GM20000 (cell line): ENCODE measurements around the gene SPACA9.

ENCODE experiments used
- DNase-seq: peaks from one replicate; pipeline ENCODE4 v3.0.0; 2012; ENCODE audit warnings: low spot score
- TF ChIP-seq, protein P1 (sequence below): IDR thresholded peaks from 2 replicates; pipeline ENCODE4 v1.5.1; 2012; ENCODE audit warnings: mild to moderate bottlenecking, control low read depth; ENCODE audit errors: extremely low read depth, missing control alignments

SPACA9 gene

DNA sequence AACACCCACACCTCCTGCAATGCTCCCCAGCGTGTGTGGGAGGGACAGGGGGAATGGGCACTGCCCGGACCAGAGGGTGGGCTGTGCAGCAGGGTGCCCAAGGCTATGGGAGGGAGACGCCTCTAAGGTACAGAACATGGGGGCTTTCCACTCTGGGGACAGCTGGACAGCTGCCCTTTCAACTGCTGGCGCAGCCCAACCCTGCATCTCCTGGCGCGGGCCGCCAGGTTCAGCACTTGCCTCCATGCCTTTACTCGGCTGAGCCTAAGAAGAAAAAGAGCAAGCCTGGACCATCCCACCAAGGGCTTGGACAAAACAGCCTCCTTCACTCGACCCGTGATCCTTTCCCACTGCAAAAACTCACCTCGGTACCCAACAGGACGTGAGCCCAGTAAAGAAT is 15.6 kb upstream of the SPACA9 start:
- DNase-seq = no peak
- TF ChIP-seq, protein P1, sequence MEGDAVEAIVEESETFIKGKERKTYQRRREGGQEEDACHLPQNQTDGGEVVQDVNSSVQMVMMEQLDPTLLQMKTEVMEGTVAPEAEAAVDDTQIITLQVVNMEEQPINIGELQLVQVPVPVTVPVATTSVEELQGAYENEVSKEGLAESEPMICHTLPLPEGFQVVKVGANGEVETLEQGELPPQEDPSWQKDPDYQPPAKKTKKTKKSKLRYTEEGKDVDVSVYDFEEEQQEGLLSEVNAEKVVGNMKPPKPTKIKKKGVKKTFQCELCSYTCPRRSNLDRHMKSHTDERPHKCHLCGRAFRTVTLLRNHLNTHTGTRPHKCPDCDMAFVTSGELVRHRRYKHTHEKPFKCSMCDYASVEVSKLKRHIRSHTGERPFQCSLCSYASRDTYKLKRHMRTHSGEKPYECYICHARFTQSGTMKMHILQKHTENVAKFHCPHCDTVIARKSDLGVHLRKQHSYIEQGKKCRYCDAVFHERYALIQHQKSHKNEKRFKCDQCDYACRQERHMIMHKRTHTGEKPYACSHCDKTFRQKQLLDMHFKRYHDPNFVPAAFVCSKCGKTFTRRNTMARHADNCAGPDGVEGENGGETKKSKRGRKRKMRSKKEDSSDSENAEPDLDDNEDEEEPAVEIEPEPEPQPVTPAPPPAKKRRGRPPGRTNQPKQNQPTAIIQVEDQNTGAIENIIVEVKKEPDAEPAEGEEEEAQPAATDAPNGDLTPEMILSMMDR = no peak

DNA sequence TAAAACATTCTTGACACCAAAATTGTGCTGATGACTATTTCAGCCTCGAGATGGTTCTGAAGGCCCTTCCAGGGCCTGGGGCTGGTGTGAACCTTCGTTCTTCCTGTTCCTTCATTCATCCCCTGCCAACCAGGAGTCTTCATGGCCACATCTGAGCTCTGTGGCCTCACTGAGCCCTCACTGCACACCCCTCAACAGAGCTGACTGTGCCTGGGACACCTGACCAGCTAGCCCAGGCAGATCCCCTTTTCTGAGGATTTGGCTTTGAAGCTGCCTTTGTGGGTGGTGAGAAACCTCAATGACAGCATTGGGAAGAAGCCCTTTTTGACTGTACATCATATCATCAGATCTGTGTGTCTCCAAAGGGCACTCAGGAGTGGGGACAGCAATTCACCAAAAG is 14.4 kb upstream of the SPACA9 start:
- no peak for DNase-seq
- TF ChIP-seq, protein P1 = no peak

DNA sequence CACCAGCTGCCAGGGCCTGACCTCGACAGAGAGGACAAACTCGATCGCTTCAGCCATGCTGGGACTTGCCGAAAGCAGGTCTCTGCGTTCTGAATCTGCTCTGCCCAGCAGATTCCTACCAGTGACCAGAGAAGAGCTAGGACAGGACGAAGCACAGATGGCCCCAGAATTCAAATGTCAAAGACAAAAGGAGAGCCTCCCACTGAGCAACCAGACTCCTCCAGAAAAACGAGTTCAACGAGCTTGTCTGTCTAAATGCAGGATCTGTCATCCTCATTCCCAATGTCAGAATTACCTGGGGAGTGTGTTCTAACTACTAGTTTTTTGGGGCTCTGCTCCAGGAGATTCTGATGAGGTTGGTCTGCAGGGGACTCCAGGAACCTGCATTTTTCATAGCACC is 14.0 kb upstream of the SPACA9 start:
- TF ChIP-seq, protein P1 = no peak
- no peak for DNase-seq

DNA sequence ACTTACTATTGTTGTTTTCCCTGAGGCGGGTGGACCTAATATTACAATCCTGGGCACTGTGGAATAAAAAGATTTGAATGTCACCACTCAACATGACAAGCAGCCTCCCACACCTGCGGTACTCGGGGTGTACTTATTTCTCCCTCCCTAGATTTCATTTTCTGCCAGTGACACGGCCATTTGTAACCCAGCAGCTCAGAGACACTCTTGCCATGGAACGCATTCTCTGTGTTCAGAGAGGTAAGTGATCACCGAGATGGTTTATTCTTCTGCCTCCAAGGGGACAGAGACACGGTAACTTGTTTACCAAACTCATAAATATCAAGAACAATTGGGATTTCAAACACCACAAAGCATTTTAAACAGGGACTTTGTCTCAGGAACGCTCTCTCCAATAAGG is 11.8 kb upstream of the SPACA9 start:
- DNase-seq = no peak
- TF ChIP-seq, protein P1 = no peak

DNA sequence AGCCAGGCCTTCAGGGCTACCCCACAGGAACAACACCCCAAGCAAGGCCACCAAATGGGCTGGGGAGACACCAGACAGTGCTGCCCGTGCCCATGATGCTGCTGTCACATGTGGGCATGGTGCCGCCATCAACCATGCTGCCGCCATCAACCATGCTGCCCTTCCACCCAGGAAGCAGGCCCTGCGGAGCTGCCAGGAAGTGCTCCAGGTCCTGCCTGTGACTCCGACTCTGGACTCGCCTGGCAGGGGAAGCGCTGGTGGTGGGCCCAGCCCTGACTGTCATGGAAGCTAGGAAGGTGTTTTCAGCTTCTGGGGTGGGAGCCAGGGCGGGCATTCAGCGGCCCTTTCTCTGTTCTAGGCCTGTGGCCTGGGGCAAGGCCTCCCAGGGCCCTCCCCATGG is 9.4 kb upstream of the SPACA9 start:
- TF ChIP-seq, protein P1 = no peak
- DNase-seq = no peak

DNA sequence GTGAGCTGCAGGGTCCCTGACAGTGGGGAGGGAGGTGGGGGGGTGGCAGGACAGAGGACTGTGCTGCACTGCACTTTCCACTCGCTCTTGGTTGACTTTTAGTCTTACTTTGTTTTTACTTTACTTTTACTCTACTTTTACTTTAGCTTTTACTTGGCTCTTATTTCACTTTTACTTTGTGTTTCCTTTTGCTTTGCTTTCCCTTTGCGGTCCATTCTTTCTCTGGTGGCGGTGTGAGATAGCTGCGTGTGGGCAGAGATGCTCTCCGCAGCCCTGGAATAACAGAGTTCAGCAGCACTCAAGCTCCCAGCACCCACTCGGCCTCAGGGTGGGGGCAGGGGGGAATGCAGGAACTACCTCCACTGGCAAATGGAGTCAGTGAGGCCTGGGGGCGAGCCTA is 5.3 kb upstream of the SPACA9 start:
- TF ChIP-seq, protein P1 = no peak
- DNase-seq = peak; percentile 47

DNA sequence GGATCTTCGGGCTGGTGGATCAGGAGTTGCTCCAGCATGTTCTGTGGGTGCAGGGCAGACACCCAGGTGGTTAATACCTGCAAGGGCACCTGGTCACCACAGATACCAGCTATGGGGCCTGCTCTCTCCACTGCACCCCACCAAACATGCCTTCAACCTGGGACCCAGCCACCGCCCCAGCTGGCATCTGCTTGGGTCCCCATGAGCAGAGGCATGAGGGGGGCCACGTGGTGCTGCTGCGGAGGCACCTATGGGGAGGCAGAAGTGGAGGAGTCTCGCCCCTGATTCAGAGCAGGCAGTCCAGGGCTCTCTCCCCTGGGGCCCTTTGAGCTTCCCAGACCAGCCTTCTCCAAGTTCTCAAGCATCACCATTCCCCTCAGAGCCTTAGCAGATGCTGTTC is 3.5 kb upstream of the SPACA9 start:
- DNase-seq = no peak
- TF ChIP-seq, protein P1 = no peak
